Liver (tissue), 3 donors: ENCODE measurements around the gene RBM38.

Experiments
- ATF3 ChIP-seq: IDR thresholded peaks from 2 replicates; pipeline ENCODE4 v1.6.1; 2016; ENCODE audit warnings: antibody characterized with exemption
- CTCF ChIP-seq: fragments of 150-350 bp; IDR thresholded peaks from 2 replicates; pipeline ENCODE4 v1.5.1; 2017; ENCODE audit warnings: improper control_type of control experiment, low read depth, low read length; ENCODE audit not compliant: missing input control
- FOXA1 ChIP-seq: IDR thresholded peaks from 2 replicates; pipeline ENCODE4 v1.6.1; 2016; ENCODE audit warnings: antibody characterized with exemption
- HNF4G ChIP-seq: IDR thresholded peaks from 2 replicates; pipeline ENCODE4 v1.6.1; 2016; ENCODE audit warnings: antibody characterized with exemption
- JUND ChIP-seq, 2 donors: IDR thresholded peaks; 2 replicates each; pipeline ENCODE4 v1.6.1; 2016; ENCODE audit warnings: antibody characterized with exemption in 2 of 2
- RAD21 ChIP-seq, 2 donors: IDR thresholded peaks; 2 replicates each; pipeline ENCODE4 v1.6.1; 2016; ENCODE audit warnings: antibody characterized with exemption in 2 of 2, mild to moderate bottlenecking in 2 of 2
- SP1 ChIP-seq: IDR thresholded peaks from 2 replicates; pipeline ENCODE4 v1.6.1; 2018; ENCODE audit warnings: antibody characterized with exemption, mild to moderate bottlenecking
- TAF1 ChIP-seq: conservative IDR thresholded peaks from 2 replicates; pipeline ENCODE4 v1.6.1; 2016; ENCODE audit warnings: antibody characterized with exemption, mild to moderate bottlenecking
- YY1 ChIP-seq: IDR thresholded peaks from 2 replicates; pipeline ENCODE4 v1.6.1; 2016; ENCODE audit warnings: antibody characterized with exemption, mild to moderate bottlenecking
- TF ChIP-seq, protein P1 (sequence below): IDR thresholded peaks from 2 replicates; pipeline ENCODE4 v1.6.1; 2016; ENCODE audit warnings: antibody characterized with exemption, mild to moderate bottlenecking
- TF ChIP-seq, protein P2 (sequence below): IDR thresholded peaks from 2 replicates; pipeline ENCODE4 v1.6.1; 2016; ENCODE audit warnings: antibody characterized with exemption
- donor health status: healthy.
- donor health status: healthy.

DNA sequence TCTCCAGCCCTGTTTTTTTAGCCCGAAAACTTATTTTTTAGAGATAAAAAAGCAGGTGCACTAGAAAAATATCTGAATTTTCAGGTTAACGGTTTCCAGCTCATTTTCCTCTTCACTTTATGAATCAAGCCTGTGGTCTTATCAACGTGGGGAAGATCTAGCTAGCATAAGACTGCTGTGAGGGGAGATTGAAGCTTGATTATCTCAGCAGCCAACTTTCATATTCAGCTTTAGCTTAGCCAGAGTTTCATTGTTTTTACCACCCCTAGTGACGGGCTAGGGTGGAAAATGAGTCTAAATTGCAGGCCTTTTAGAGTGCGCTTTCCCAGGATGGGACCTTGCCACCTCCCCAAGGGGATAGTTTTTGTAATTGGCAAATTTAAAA, 11.9 kb upstream of the RBM38 start:
- no peak for TF ChIP-seq RAD21 (IDR thresholded peaks at IDR 0.05)
- TF ChIP-seq CTCF = no peak
- TF ChIP-seq, protein P1, sequence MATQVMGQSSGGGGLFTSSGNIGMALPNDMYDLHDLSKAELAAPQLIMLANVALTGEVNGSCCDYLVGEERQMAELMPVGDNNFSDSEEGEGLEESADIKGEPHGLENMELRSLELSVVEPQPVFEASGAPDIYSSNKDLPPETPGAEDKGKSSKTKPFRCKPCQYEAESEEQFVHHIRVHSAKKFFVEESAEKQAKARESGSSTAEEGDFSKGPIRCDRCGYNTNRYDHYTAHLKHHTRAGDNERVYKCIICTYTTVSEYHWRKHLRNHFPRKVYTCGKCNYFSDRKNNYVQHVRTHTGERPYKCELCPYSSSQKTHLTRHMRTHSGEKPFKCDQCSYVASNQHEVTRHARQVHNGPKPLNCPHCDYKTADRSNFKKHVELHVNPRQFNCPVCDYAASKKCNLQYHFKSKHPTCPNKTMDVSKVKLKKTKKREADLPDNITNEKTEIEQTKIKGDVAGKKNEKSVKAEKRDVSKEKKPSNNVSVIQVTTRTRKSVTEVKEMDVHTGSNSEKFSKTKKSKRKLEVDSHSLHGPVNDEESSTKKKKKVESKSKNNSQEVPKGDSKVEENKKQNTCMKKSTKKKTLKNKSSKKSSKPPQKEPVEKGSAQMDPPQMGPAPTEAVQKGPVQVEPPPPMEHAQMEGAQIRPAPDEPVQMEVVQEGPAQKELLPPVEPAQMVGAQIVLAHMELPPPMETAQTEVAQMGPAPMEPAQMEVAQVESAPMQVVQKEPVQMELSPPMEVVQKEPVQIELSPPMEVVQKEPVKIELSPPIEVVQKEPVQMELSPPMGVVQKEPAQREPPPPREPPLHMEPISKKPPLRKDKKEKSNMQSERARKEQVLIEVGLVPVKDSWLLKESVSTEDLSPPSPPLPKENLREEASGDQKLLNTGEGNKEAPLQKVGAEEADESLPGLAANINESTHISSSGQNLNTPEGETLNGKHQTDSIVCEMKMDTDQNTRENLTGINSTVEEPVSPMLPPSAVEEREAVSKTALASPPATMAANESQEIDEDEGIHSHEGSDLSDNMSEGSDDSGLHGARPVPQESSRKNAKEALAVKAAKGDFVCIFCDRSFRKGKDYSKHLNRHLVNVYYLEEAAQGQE = no peak
- TF ChIP-seq JUND (IDR thresholded peaks at IDR 0.05) = no peak
- no peak for TF ChIP-seq ATF3
- no peak for TF ChIP-seq HNF4G
- TF ChIP-seq YY1 = no peak
- TF ChIP-seq, protein P2, sequence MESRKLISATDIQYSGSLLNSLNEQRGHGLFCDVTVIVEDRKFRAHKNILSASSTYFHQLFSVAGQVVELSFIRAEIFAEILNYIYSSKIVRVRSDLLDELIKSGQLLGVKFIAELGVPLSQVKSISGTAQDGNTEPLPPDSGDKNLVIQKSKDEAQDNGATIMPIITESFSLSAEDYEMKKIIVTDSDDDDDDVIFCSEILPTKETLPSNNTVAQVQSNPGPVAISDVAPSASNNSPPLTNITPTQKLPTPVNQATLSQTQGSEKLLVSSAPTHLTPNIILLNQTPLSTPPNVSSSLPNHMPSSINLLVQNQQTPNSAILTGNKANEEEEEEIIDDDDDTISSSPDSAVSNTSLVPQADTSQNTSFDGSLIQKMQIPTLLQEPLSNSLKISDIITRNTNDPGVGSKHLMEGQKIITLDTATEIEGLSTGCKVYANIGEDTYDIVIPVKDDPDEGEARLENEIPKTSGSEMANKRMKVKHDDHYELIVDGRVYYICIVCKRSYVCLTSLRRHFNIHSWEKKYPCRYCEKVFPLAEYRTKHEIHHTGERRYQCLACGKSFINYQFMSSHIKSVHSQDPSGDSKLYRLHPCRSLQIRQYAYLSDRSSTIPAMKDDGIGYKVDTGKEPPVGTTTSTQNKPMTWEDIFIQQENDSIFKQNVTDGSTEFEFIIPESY = no peak
- TF ChIP-seq TAF1 = no peak
- no peak for TF ChIP-seq FOXA1
- no peak for TF ChIP-seq SP1
